H1 (cell line): ENCODE data around the gene BCAR3.

Source experiments
- BRCA1 ChIP-seq: IDR thresholded peaks from 2 replicates; pipeline ENCODE4 v1.6.1; 2012; ENCODE audit warnings: low read depth, low read length, improper control_type of control experiment
- KDM1A ChIP-seq: fragments of 200-600, 300-600 bp; sonication (generic); IDR thresholded peaks from 2 replicates; pipeline ENCODE4 v1.7.1; 2016; ENCODE audit warnings: mild to moderate bottlenecking, low read length, borderline replicate concordance
- POLR2A ChIP-seq, 2 experiments: IDR thresholded peaks; 1 replicate in 1 of 2; 2 replicates in 1 of 2; pipeline ENCODE4 v1.6.1; 2011; ENCODE audit warnings: low read depth in 2 of 2, low read length in 2 of 2, mild to moderate bottlenecking in 2 of 2; ENCODE audit errors: control extremely low read depth in 1 of 2
- POLR2AphosphoS5 ChIP-seq: IDR thresholded peaks from 2 replicates; pipeline ENCODE4 v1.6.1; 2011; ENCODE audit warnings: low read depth, low read length
- SP4 ChIP-seq: IDR thresholded peaks from 2 replicates; pipeline ENCODE4 v1.6.1; 2012; ENCODE audit warnings: low read length, inconsistent platforms
- TF ChIP-seq, protein P1 (sequence below), 3 experiments: IDR thresholded peaks; 1 replicate in 2 of 3; 2 replicates in 1 of 3; pipeline versions ENCODE4 v1.5.1 to v1.6.1; 2011; ENCODE audit warnings: low read length in 3 of 3, mild to moderate bottlenecking in 3 of 3, inconsistent platforms in 2 of 3, low read depth in 1 of 3, moderate library complexity in 1 of 3; ENCODE audit not compliant: insufficient read depth in 1 of 3; ENCODE audit errors: control extremely low read depth in 1 of 3
- TF ChIP-seq, protein P2 (sequence below): IDR thresholded peaks from 2 replicates; pipeline ENCODE4 v1.6.1; 2011; ENCODE audit warnings: low read length, improper control_type of control experiment
- TF ChIP-seq, protein P3 (sequence below): IDR thresholded peaks from 2 replicates; pipeline ENCODE4 v1.6.1; 2012; ENCODE audit warnings: inconsistent platforms

DNA sequence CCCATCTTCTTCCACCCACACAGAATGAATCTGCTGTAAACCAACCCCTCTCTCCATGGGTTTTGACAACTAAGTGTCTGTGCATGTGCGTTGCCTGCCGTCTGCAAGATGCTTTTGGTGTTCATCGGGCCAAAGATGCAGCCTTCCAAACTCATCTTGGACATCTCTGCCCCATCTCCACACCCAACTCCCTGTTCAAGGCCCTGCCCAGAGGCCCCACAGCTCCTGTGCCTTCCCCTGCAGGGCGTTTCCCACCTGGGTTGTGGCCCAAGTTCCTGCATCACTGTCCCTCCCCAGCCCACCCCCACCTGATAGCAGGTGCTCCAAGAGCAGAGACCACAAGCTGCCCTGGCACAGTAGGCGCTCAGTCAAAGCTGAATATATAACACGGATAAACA lies 103.2 kb downstream of the BCAR3 start:
- no peak for TF ChIP-seq SP4
- TF ChIP-seq, protein P1, sequence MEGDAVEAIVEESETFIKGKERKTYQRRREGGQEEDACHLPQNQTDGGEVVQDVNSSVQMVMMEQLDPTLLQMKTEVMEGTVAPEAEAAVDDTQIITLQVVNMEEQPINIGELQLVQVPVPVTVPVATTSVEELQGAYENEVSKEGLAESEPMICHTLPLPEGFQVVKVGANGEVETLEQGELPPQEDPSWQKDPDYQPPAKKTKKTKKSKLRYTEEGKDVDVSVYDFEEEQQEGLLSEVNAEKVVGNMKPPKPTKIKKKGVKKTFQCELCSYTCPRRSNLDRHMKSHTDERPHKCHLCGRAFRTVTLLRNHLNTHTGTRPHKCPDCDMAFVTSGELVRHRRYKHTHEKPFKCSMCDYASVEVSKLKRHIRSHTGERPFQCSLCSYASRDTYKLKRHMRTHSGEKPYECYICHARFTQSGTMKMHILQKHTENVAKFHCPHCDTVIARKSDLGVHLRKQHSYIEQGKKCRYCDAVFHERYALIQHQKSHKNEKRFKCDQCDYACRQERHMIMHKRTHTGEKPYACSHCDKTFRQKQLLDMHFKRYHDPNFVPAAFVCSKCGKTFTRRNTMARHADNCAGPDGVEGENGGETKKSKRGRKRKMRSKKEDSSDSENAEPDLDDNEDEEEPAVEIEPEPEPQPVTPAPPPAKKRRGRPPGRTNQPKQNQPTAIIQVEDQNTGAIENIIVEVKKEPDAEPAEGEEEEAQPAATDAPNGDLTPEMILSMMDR (IDR thresholded peaks at IDR 0.05; ENCODE audit: control extremely low read depth in 1 of 3, insufficient read depth in 1 of 3, low read depth in 1 of 3, low read length in 3 of 3): no peak
- TF ChIP-seq POLR2AphosphoS5: no peak
- TF ChIP-seq, protein P2, sequence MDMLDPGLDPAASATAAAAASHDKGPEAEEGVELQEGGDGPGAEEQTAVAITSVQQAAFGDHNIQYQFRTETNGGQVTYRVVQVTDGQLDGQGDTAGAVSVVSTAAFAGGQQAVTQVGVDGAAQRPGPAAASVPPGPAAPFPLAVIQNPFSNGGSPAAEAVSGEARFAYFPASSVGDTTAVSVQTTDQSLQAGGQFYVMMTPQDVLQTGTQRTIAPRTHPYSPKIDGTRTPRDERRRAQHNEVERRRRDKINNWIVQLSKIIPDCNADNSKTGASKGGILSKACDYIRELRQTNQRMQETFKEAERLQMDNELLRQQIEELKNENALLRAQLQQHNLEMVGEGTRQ: no peak
- TF ChIP-seq BRCA1: no peak
- TF ChIP-seq, protein P3, sequence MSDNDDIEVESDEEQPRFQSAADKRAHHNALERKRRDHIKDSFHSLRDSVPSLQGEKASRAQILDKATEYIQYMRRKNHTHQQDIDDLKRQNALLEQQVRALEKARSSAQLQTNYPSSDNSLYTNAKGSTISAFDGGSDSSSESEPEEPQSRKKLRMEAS: no peak
- TF ChIP-seq KDM1A: no peak
- TF ChIP-seq POLR2A (IDR thresholded peaks at IDR 0.05; ENCODE audit: control extremely low read depth in 1 of 2, low read depth in 2 of 2, low read length in 2 of 2): no peak
